HepG2 (cell line): Measurements from ENCODE around the gene KSR1. TPM values are rescaled to one million over a fixed set of nuclear protein-coding genes. Genes with fewer than 3 reads are reported as not detected.

Source experiments
- FOXJ3 ChIP-seq: sonication (generic); formaldehyde crosslinking; IDR thresholded peaks from 2 replicates; pipeline ENCODE4 v1.4.0; 2020; ENCODE audit warnings: missing genetic modification reagents, mild to moderate bottlenecking, borderline replicate concordance
- FOXP1 ChIP-seq, 2 experiments: fragments of 450-650 bp in 1 of 2; IDR thresholded peaks; 2 replicates each; pipeline ENCODE4 v1.6.1; 2017 to 2018; ENCODE audit warnings: antibody characterized with exemption in 1 of 2
- HCFC1 ChIP-seq: fragments of 150-350 bp; IDR thresholded peaks from 2 replicates; pipeline ENCODE4 v1.6.1; 2014; ENCODE audit warnings: low read depth, low read length
- MXD4 ChIP-seq: IDR thresholded peaks from 2 replicates; pipeline ENCODE4 v1.6.1; 2016; ENCODE audit warnings: mild to moderate bottlenecking, missing biosample characterization, missing genetic modification reagents
- MXI1 ChIP-seq: IDR thresholded peaks from 3 replicates; pipeline ENCODE4 v1.6.1; 2012; ENCODE audit warnings: low read depth, low read length, inconsistent platforms, borderline replicate concordance
- PATZ1 ChIP-seq: sonication (generic); formaldehyde crosslinking; IDR thresholded peaks from 2 replicates; pipeline ENCODE4 v1.4.0; 2020; ENCODE audit warnings: missing genetic modification reagents
- RXRB ChIP-seq: IDR thresholded peaks from 2 replicates; pipeline ENCODE4 v1.6.1; 2016; ENCODE audit warnings: borderline replicate concordance, missing genetic modification reagents, missing compliant biosample characterization
- TCF7 ChIP-seq: sonication (generic); IDR thresholded peaks from 2 replicates; pipeline ENCODE4 v1.6.1; 2016; ENCODE audit warnings: antibody characterized with exemption, low read depth
- ZFP36 ChIP-seq: fragments of 150-350 bp; IDR thresholded peaks from 2 replicates; pipeline ENCODE4 v1.6.1; 2018; ENCODE audit warnings: borderline replicate concordance, low read length, low read depth; ENCODE audit not compliant: partially characterized antibody
- ZNF335 ChIP-seq: sonication (generic); formaldehyde crosslinking; IDR thresholded peaks from 2 replicates; pipeline ENCODE4 v1.4.0; 2020; ENCODE audit warnings: missing genetic modification reagents
- ZNF451 ChIP-seq: sonication (generic); formaldehyde crosslinking; IDR thresholded peaks from 2 replicates; pipeline ENCODE4 v1.5.0; 2020; ENCODE audit warnings: mild to moderate bottlenecking, missing genetic modification reagents
- ZNF530 ChIP-seq: sonication (generic); formaldehyde crosslinking; IDR thresholded peaks from 2 replicates; pipeline ENCODE4 v1.5.0; 2020; ENCODE audit warnings: low read depth, mild to moderate bottlenecking, missing genetic modification reagents
- ZNF619 ChIP-seq: sonication (generic); formaldehyde crosslinking; IDR thresholded peaks from 2 replicates; pipeline ENCODE4 v1.4.0; 2020; ENCODE audit warnings: mild to moderate bottlenecking, missing genetic modification reagents
- ZNF713 ChIP-seq: sonication (generic); formaldehyde crosslinking; IDR thresholded peaks from 2 replicates; pipeline ENCODE4 v1.4.0; 2020; ENCODE audit warnings: mild to moderate bottlenecking, missing genetic modification reagents
- polyA plus RNA-seq, 8 experiments: library from polyadenylated mRNA; depleted of rRNA in 3 of 8; stranded (reverse) in 7 of 8; unstranded in 1 of 8; fragments of >200 nt; fragmentation: Illumina TruSeq in 4 of 8; extraction: Trizol in 4 of 8; gene quantifications; 2 replicates each; pipeline versions ENCODE4 v1.2.1 to v1.2.3, GENCODE V29; 2011 to 2016; ENCODE audit warnings: low read depth in 4 of 8, missing spikeins in 1 of 8, mixed read lengths in 1 of 8; ENCODE audit not compliant: insufficient read depth in 1 of 8
- total RNA-seq, 5 experiments: library from RNA; depleted of rRNA; stranded (reverse); fragments of >200 nt; fragmentation: Illumina TruSeq; extraction: Trizol; gene quantifications; 2 replicates each; pipeline ENCODE4 v1.2.3, GENCODE V29; 2016; ENCODE audit warnings: low read depth in 1 of 5
- TF ChIP-seq, protein P1 (sequence below): sonication (generic); formaldehyde crosslinking; IDR thresholded peaks from 2 replicates; pipeline ENCODE4 v1.8.1; 2023; ENCODE audit warnings: missing genetic modification reagents, mild to moderate bottlenecking, borderline replicate concordance
- TF ChIP-seq, protein P2 (sequence below): sonication (generic); formaldehyde crosslinking; IDR thresholded peaks from 2 replicates; pipeline ENCODE4 v1.8.0; 2022; ENCODE audit warnings: mild to moderate bottlenecking, missing genetic modification reagents, moderate library complexity
- TF ChIP-seq, protein P3 (sequence below): sonication (generic); formaldehyde crosslinking; IDR thresholded peaks from 2 replicates; pipeline ENCODE4 v1.4.0; 2020; ENCODE audit warnings: missing genetic modification reagents, borderline replicate concordance
- TF ChIP-seq, protein P4 (sequence below): sonication (generic); formaldehyde crosslinking; IDR thresholded peaks from 2 replicates; pipeline ENCODE4 v1.4.0; 2020; ENCODE audit warnings: missing genetic modification reagents

Gene KSR1
- total and polyA plus RNA-seq, 2 of the 13 experiments (the other 11 are each of a cell fraction or from before 2014, with no cell fraction given) = 10.1 to 16.6 TPM

DNA sequence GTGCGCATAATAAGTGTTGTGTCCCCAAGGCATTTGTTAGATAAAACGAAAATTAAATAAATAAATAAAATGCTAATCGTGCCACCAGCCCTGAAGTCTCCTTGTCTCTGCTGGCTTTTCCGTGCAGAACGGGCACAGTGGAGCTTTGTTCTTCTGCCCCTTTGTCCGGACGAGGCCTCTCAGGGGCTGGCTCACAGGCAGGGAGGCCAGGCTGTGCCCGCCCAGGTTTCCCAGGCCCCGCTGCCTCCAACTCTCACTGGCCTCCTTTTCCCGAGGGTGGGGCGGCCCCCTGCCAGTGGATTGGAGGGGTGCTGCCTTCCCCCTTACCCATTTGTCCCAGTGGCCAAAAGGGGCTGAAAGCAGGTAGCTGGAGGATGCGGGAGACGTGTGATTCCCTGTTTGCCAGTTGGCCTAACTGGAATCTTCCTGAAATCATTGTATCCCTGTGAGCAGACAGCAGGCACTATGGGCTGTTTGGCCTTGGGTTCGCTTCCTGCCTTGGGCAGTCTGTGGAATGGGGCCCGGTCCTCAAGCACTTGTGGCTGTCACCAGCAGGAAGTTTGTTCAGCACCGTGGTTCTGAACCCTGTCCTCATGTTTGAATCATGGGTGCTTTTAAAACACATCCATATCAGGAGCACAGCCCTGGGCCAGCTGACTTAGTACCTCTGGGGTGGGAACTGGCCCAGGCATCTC lies 64.4 kb downstream of the KSR1 start (continued):
- TF ChIP-seq, protein P1, sequence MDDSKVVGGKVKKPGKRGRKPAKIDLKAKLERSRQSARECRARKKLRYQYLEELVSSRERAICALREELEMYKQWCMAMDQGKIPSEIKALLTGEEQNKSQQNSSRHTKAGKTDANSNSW (CRISPR knock-in tag) = no peak
- TF ChIP-seq ZNF713 (CRISPR knock-in tag) = no peak
- no peak for TF ChIP-seq HCFC1
- TF ChIP-seq ZFP36 = no peak
- no peak for TF ChIP-seq TCF7
- TF ChIP-seq ZNF451 (CRISPR knock-in tag) = no peak
- TF ChIP-seq, protein P2, sequence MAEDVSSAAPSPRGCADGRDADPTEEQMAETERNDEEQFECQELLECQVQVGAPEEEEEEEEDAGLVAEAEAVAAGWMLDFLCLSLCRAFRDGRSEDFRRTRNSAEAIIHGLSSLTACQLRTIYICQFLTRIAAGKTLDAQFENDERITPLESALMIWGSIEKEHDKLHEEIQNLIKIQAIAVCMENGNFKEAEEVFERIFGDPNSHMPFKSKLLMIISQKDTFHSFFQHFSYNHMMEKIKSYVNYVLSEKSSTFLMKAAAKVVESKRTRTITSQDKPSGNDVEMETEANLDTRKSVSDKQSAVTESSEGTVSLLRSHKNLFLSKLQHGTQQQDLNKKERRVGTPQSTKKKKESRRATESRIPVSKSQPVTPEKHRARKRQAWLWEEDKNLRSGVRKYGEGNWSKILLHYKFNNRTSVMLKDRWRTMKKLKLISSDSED = no peak
- TF ChIP-seq, protein P3, sequence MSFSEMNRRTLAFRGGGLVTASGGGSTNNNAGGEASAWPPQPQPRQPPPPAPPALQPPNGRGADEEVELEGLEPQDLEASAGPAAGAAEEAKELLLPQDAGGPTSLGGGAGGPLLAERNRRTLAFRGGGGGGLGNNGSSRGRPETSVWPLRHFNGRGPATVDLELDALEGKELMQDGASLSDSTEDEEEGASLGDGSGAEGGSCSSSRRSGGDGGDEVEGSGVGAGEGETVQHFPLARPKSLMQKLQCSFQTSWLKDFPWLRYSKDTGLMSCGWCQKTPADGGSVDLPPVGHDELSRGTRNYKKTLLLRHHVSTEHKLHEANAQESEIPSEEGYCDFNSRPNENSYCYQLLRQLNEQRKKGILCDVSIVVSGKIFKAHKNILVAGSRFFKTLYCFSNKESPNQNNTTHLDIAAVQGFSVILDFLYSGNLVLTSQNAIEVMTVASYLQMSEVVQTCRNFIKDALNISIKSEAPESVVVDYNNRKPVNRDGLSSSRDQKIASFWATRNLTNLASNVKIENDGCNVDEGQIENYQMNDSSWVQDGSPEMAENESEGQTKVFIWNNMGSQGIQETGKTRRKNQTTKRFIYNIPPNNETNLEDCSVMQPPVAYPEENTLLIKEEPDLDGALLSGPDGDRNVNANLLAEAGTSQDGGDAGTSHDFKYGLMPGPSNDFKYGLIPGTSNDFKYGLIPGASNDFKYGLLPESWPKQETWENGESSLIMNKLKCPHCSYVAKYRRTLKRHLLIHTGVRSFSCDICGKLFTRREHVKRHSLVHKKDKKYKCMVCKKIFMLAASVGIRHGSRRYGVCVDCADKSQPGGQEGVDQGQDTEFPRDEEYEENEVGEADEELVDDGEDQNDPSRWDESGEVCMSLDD (CRISPR knock-in tag) = no peak
- TF ChIP-seq FOXJ3 (CRISPR knock-in tag) = no peak
- peak; percentile 38; the same call in 1 of the 2 replicates for TF ChIP-seq RXRB (CRISPR knock-in tag)
- TF ChIP-seq MXD4 (CRISPR knock-in tag) = no peak
- TF ChIP-seq PATZ1 (CRISPR knock-in tag) = peak; percentile 93
- no peak for TF ChIP-seq ZNF335 (CRISPR knock-in tag)
- TF ChIP-seq ZNF530 = no peak
- TF ChIP-seq FOXP1 (IDR thresholded peaks at IDR 0.05) = no peak
- TF ChIP-seq FOXP1 (CRISPR knock-in tag; IDR thresholded peaks at IDR 0.05) = peak; percentile 36; the same call in 1 of the 2 replicates
- TF ChIP-seq ZNF619 (CRISPR knock-in tag) = no peak
- no peak for TF ChIP-seq MXI1
- TF ChIP-seq, protein P4, sequence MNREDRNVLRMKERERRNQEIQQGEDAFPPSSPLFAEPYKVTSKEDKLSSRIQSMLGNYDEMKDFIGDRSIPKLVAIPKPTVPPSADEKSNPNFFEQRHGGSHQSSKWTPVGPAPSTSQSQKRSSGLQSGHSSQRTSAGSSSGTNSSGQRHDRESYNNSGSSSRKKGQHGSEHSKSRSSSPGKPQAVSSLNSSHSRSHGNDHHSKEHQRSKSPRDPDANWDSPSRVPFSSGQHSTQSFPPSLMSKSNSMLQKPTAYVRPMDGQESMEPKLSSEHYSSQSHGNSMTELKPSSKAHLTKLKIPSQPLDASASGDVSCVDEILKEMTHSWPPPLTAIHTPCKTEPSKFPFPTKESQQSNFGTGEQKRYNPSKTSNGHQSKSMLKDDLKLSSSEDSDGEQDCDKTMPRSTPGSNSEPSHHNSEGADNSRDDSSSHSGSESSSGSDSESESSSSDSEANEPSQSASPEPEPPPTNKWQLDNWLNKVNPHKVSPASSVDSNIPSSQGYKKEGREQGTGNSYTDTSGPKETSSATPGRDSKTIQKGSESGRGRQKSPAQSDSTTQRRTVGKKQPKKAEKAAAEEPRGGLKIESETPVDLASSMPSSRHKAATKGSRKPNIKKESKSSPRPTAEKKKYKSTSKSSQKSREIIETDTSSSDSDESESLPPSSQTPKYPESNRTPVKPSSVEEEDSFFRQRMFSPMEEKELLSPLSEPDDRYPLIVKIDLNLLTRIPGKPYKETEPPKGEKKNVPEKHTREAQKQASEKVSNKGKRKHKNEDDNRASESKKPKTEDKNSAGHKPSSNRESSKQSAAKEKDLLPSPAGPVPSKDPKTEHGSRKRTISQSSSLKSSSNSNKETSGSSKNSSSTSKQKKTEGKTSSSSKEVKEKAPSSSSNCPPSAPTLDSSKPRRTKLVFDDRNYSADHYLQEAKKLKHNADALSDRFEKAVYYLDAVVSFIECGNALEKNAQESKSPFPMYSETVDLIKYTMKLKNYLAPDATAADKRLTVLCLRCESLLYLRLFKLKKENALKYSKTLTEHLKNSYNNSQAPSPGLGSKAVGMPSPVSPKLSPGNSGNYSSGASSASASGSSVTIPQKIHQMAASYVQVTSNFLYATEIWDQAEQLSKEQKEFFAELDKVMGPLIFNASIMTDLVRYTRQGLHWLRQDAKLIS (CRISPR knock-in tag) = no peak
